Smooth muscle cell (in vitro differentiated cells): ENCODE measurements around the gene STARD13. TPM values are rescaled to one million over a fixed set of nuclear protein-coding genes. Genes with fewer than 3 reads are reported as not detected.

Experiments used
- DNase-seq: peaks from one replicate; lab custom pipeline; 2025; ENCODE audit not compliant: unreplicated experiment; lab: John Stamatoyannopoulos, UW
- H2AFZ ChIP-seq: fragments of 200-600 bp; sonication (generic); 2 replicates; pipeline ENCODE4 v1.6.0; 2016; ENCODE audit warnings: antibody characterized with exemption, low read depth, mild to moderate bottlenecking
- H3F3A ChIP-seq: fragments of 200-600 bp; sonication (generic); 2 replicates; pipeline ENCODE4 v1.6.0; 2017; ENCODE audit warnings: antibody characterized with exemption, low read depth
- H3K27ac ChIP-seq: fragments of 200-600 bp; sonication (generic); 2 replicates; pipeline ENCODE4 v1.5.1; 2016; ENCODE audit warnings: low read depth, mild to moderate bottlenecking
- H3K27me3 ChIP-seq: fragments of 200-600 bp; sonication (generic); 2 replicates; pipeline ENCODE4 v1.6.1; 2016; ENCODE audit warnings: low read depth, mild to moderate bottlenecking
- H3K36me3 ChIP-seq: fragments of 200-600 bp; sonication (generic); 2 replicates; pipeline ENCODE4 v1.5.1; 2016; ENCODE audit warnings: low read depth
- H3K4me1 ChIP-seq: fragments of 200-600 bp; sonication (generic); 2 replicates; pipeline ENCODE4 v1.5.1; 2016; ENCODE audit warnings: low read depth
- H3K4me2 ChIP-seq: fragments of 200-600 bp; sonication (generic); 2 replicates; pipeline ENCODE4 v1.6.0; 2016; ENCODE audit warnings: mild to moderate bottlenecking
- H3K4me3 ChIP-seq: fragments of 200-600 bp; sonication (generic); 2 replicates; pipeline ENCODE4 v1.5.1; 2016; ENCODE audit warnings: mild to moderate bottlenecking
- H3K79me2 ChIP-seq: fragments of 200-600 bp; sonication (generic); 2 replicates; pipeline ENCODE4 v1.6.0; 2016; ENCODE audit warnings: low read depth, mild to moderate bottlenecking
- H3K9ac ChIP-seq: fragments of 200-600 bp; sonication (generic); 2 replicates; pipeline ENCODE4 v1.6.0; 2016; ENCODE audit warnings: low read depth
- H3K9me3 ChIP-seq: fragments of 200-600 bp; sonication (generic); replicated peaks from 2 replicates; pipeline ENCODE4 v1.5.1; 2016; ENCODE audit warnings: low read depth
- H4K20me1 ChIP-seq: fragments of 200-600 bp; sonication (generic); 2 replicates; pipeline ENCODE4 v1.6.0; 2016; ENCODE audit warnings: low read depth
- WGBS: methylation state at CpG from one replicate; pipeline ENCODE4 v1.1.7; 2016; ENCODE audit warnings: low lambda C conversion rate; 5-methylcytosine and 5-hydroxymethylcytosine counted together
- polyA plus RNA-seq: library from polyadenylated mRNA; unstranded; fragments of >200 nt; fragmentation: Nextera tagmentation; extraction: Ambion mirVana; gene quantifications from 2 replicates; pipeline ENCODE4 v1.2.1, GENCODE V29; 2016
- total RNA-seq: library from RNA; depleted of rRNA; stranded (reverse); fragments of >200 nt; gene quantifications from 2 replicates; pipeline ENCODE4 v1.2.3, GENCODE V29; 2014
- TF ChIP-seq, protein P1 (sequence below): fragments of 200-600 bp; sonication (generic); IDR thresholded peaks from 2 replicates; pipeline ENCODE4 v1.5.1; 2017; ENCODE audit warnings: borderline replicate concordance, mild to moderate bottlenecking, antibody characterized with exemption; ENCODE audit not compliant: insufficient read depth, poor library complexity, severe bottlenecking

STARD13 gene
- total and polyA plus RNA-seq, 2 experiments from 2014 or later = 12.4 to 18.8 TPM

DNA sequence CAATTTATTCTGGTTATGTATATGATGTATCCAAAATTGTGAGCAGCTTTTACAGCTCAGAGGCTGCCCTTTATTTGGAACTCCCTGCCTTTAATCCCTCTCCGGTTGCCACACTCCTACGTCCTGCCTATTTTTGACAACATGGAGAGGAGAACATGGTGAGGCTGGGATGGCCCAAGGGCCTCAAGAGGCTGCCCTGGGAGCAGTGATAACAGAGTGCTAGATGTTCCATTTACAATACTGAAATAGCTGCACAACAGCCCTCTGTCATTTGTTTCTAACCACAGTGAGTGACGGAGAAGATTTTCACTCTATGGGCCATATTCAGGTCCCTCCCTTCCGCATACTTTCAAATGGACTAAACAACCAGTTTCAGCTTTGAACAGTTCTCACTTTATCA lies 33.4 kb downstream of the STARD13 start:
- Histone ChIP-seq H3K4me1 (peaks cover 10% of the 10 kb centered on the region), H3K9ac (peak overlapping the region; percentile 44), H3F3A (peaks cover 17% of the 10 kb centered on the region), H3K79me2 (peaks cover 63% of the 10 kb centered on the region), H2AFZ (no peak overlapping the region), H3K27me3 (no peaks in the 10 kb centered on the region), H3K9me3 (no peaks in the 10 kb centered on the region), H3K4me3 (no peak overlapping the region), H3K36me3 (no peaks in the 10 kb centered on the region), H3K27ac (peak overlapping the region; percentile 87), H4K20me1 (no peaks in the 10 kb centered on the region), H3K4me2 (peak overlapping the region; percentile 47)
- no peak for DNase-seq
- 54% methylated on average over 4 of the region's 4 CpGs for WGBS
- TF ChIP-seq, protein P1, sequence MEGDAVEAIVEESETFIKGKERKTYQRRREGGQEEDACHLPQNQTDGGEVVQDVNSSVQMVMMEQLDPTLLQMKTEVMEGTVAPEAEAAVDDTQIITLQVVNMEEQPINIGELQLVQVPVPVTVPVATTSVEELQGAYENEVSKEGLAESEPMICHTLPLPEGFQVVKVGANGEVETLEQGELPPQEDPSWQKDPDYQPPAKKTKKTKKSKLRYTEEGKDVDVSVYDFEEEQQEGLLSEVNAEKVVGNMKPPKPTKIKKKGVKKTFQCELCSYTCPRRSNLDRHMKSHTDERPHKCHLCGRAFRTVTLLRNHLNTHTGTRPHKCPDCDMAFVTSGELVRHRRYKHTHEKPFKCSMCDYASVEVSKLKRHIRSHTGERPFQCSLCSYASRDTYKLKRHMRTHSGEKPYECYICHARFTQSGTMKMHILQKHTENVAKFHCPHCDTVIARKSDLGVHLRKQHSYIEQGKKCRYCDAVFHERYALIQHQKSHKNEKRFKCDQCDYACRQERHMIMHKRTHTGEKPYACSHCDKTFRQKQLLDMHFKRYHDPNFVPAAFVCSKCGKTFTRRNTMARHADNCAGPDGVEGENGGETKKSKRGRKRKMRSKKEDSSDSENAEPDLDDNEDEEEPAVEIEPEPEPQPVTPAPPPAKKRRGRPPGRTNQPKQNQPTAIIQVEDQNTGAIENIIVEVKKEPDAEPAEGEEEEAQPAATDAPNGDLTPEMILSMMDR = no peak

DNA sequence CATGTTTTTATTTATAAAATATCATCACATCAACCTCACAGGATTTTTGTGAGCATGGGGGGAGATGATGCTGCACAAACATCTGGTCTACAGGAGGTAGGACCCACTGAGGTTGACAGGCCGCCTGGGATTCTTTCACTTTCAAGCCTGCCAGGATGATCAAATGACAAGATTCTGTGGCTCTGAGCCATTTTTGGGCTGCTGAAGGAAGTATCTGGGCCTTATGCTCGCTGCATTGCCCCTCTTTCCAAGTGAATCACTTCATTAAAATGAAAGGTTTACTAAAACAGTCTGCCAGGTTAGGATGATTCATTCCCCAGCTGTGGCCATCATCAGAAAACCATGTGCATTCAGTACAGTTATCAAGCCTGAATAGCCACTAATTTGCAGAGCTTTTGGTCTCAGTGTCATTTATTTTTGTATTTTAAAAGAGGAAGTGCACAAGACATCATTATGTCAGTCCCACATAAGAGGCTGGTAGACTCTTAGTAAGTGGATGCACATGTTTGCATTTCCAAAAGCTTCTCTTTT lies 34.4 kb downstream of the STARD13 start:
- Histone ChIP-seq H3K9me3 (no peaks in the 10 kb centered on the region), H3K27me3 (no peaks in the 10 kb centered on the region), H3K9ac (peak overlapping the region; percentile 44), H3F3A (peaks cover 17% of the 10 kb centered on the region), H4K20me1 (no peaks in the 10 kb centered on the region), H2AFZ (no peak overlapping the region), H3K36me3 (no peaks in the 10 kb centered on the region), H3K4me3 (no peak overlapping the region), H3K79me2 (peaks cover 59% of the 10 kb centered on the region), H3K4me1 (peaks cover 10% of the 10 kb centered on the region), H3K4me2 (peak overlapping the region; percentile 58), H3K27ac (peak overlapping the region; percentile 87)
- TF ChIP-seq, protein P1 = no peak
- WGBS = 13% methylated on average over 2 of the region's 2 CpGs
- DNase-seq = no peak

DNA sequence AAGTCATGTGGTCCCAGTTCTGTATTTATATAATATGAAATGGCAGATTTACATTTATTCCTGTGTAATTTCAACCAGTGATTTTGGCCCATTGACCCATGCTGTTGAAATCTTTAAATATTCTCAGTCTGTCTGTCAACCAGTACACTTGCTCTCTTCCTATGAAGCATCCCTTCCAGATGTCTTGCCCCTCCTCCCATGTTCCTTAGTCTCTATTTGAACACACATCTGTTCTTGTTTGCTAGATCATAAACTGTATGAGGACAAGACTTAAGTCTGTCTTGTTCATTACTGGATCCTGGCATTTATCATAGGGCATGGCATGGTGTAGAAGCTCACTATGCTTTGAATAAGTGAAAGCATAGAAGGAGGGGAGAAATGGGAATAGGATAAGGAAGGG lies 34.9 kb downstream of the STARD13 start:
- Histone ChIP-seq H3K36me3 (no peaks in the 10 kb centered on the region), H4K20me1 (no peaks in the 10 kb centered on the region), H3K4me1 (peaks cover 10% of the 10 kb centered on the region), H3K27ac (peak overlapping the region; percentile 87), H3K27me3 (no peaks in the 10 kb centered on the region), H3K79me2 (peaks cover 57% of the 10 kb centered on the region), H3K4me3 (no peak overlapping the region), H3K4me2 (peak overlapping the region; percentile 58), H2AFZ (no peak overlapping the region), H3K9me3 (no peaks in the 10 kb centered on the region), H3F3A (peaks cover 17% of the 10 kb centered on the region), H3K9ac (no peak overlapping the region)
- no peak for DNase-seq
- TF ChIP-seq, protein P1 = no peak

DNA sequence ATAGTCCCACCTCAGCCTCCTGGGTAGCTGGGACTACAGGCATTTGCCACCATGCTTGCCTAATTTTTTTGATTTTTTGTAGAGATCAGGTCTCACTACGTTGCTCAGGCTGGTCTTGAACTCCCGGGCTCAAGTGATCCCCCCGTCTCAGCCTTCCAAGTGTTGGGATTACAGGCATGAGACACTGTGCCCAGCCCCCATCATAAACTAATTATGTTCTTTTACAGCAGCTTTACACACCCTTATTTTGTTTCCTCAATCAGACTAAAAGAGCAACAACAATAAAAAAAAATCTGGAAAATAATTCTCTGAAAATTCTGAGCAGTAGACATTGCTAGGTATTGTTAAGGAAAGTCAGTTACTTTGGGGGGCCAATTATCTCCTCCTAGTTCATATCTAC lies 35.7 kb downstream of the STARD13 start:
- Histone ChIP-seq H3K36me3 (no peaks in the 10 kb centered on the region), H2AFZ (no peak overlapping the region), H3K4me3 (no peak overlapping the region), H4K20me1 (peaks cover 3% of the 10 kb centered on the region), H3K27me3 (no peaks in the 10 kb centered on the region), H3K79me2 (peaks cover 62% of the 10 kb centered on the region), H3K4me2 (no peak overlapping the region), H3K9me3 (no peaks in the 10 kb centered on the region), H3F3A (peaks cover 17% of the 10 kb centered on the region), H3K4me1 (peaks cover 10% of the 10 kb centered on the region), H3K9ac (no peak overlapping the region), H3K27ac (peak overlapping the region; percentile 87)
- WGBS = 68% methylated on average over 3 of the region's 3 CpGs
- TF ChIP-seq, protein P1 = no peak
- DNase-seq = no peak
